ENCODE results near the gene SKP1.

- no peak for TF ChIP-seq CTCF (IDR thresholded peaks at IDR 0.05)
- no peak for TF ChIP-seq POLR2A (IDR thresholded peaks at IDR 0.05)
Measured at GRCh38 chr5:134161513-134162395, 15.0 kb downstream of the SKP1 start.
